HepG2 (cell line): ENCODE data around the gene SIX5. TPM values are rescaled to one million over a fixed set of nuclear protein-coding genes. Genes with fewer than 3 reads are reported as not detected.

Experiments used
- ATAC-seq: fragments of 200-7000 bp; cut with Tn5 transposase; 3 replicates; pipeline ENCODE4 v1.9.1; 2020; ENCODE audit warnings: mild to moderate bottlenecking, moderate library complexity
- BruUV-seq: library from RNA; stranded (reverse); fragments of 400-500 nt; replicated peaks from 2 replicates; lab custom pipeline; 2021; lab: Mats Ljungman, UMichigan
- CTCF ChIA-PET: fragments of 300-600 bp; formaldehyde crosslinking; extraction: SDS; loops from one replicate; lab custom pipeline; 2021; ENCODE audit warnings: low total read pairs, inconsistent platforms, low intra/inter-chr PET ratio; lab: Yijun Ruan, JAX
- POLR2A ChIA-PET: fragments of 350-600 bp; sonication (Branson Sonifier 250); formaldehyde crosslinking; loops from one replicate; lab custom pipeline; 2020; ENCODE audit warnings: antibody characterized with exemption, inconsistent platforms; lab: Yijun Ruan, JAX
- DNase-seq: peaks from one replicate; pipeline ENCODE4 v3.0.0-alpha.2; 2015; ENCODE audit warnings: low spot score
- FAIRE-seq: peaks from 3 replicates; lab custom pipeline; 2011; peaks lifted over from hg19 to GRCh38; lab: Jason Lieb, UNC
- H2AFZ ChIP-seq: one replicate; pipeline ENCODE4 v1.6.1; 2011; ENCODE audit warnings: low read length, inconsistent platforms
- H3K27ac ChIP-seq: fragments of 300-600 bp; 3 replicates; pipeline ENCODE4 v1.8.0; 2011; ENCODE audit warnings: mixed run types, mild to moderate bottlenecking, mixed read lengths, low read length, inconsistent platforms; ENCODE audit not compliant: insufficient read depth; ENCODE audit errors: extremely low read length
- H3K27me3 ChIP-seq, 2 experiments: fragments of 200-600 bp in 1 of 2; 2 replicates in 1 of 2; 3 replicates in 1 of 2; pipeline versions ENCODE4 v1.6.0 to v1.8.0; 2011; ENCODE audit warnings: low read length in 2 of 2, mild to moderate bottlenecking in 2 of 2, moderate library complexity in 2 of 2, inconsistent platforms in 1 of 2; ENCODE audit not compliant: insufficient read depth in 2 of 2, control insufficient read depth in 1 of 2
- H3K36me3 ChIP-seq, 2 experiments: fragments of 200-600 bp in 1 of 2; replicated peaks in 1 of 2; 2 replicates in 1 of 2; 3 replicates in 1 of 2; pipeline versions ENCODE4 v1.5.1 to v1.8.0; 2011; ENCODE audit warnings: low read length in 2 of 2, inconsistent platforms in 1 of 2; ENCODE audit not compliant: insufficient read depth in 2 of 2, control insufficient read depth in 1 of 2
- H3K4me1 ChIP-seq: 2 replicates; pipeline ENCODE4 v1.5.1; 2012; ENCODE audit warnings: low read length, inconsistent platforms; ENCODE audit not compliant: insufficient read depth
- H3K4me2 ChIP-seq: 2 replicates; pipeline ENCODE4 v1.6.0; 2011; ENCODE audit warnings: low read depth, low read length, inconsistent platforms
- H3K4me3 ChIP-seq, 3 experiments: fragments of 200-600 bp in 1 of 3; sonication (generic), shearing (Covaris generic) in 1 of 3; replicated peaks in 1 of 3; 2 replicates each; pipeline ENCODE4 v1.5.1; 2011 to 2016; ENCODE audit warnings: low read length in 3 of 3, inconsistent platforms in 2 of 3, low read depth in 2 of 3, mild to moderate bottlenecking in 2 of 3, control low read depth in 1 of 3, mixed read lengths in 1 of 3; ENCODE audit not compliant: insufficient read depth in 1 of 3
- H3K79me2 ChIP-seq: one replicate; pipeline ENCODE4 v1.6.1; 2011; ENCODE audit warnings: low read length, inconsistent platforms; ENCODE audit not compliant: insufficient read depth
- H3K9ac ChIP-seq: 2 replicates; pipeline ENCODE4 v1.6.0; 2011; ENCODE audit warnings: mild to moderate bottlenecking, low read depth, low read length, inconsistent platforms; ENCODE audit not compliant: insufficient read depth
- H3K9me3 ChIP-seq: 2 replicates; pipeline ENCODE4 v1.5.1; 2012; ENCODE audit warnings: mild to moderate bottlenecking, low read length
- H4K20me1 ChIP-seq: 2 replicates; pipeline ENCODE4 v1.6.0; 2011; ENCODE audit warnings: inconsistent platforms, mild to moderate bottlenecking, low read length, moderate library complexity; ENCODE audit not compliant: insufficient read depth
- ASH2L ChIP-seq: fragments of 300-600, 200-600 bp; sonication (generic); IDR thresholded peaks from 2 replicates; pipeline ENCODE4 v1.7.0; 2017; ENCODE audit warnings: low read depth, mild to moderate bottlenecking, moderate library complexity, mixed read lengths, low read length; ENCODE audit not compliant: insufficient read length
- MATR3 ChIP-seq: sonication (generic); formaldehyde crosslinking; IDR thresholded peaks from 2 replicates; pipeline ENCODE4 v1.4.0; 2020; ENCODE audit warnings: missing genetic modification reagents
- POLR2A ChIP-seq, 2 experiments: IDR thresholded peaks; 2 replicates each; pipeline ENCODE4 v1.6.1; 2011; ENCODE audit warnings: low read depth in 2 of 2, low read length in 2 of 2, mild to moderate bottlenecking in 1 of 2, moderate library complexity in 1 of 2; ENCODE audit not compliant: insufficient read depth in 1 of 2
- TAF1 ChIP-seq: sonication (generic); formaldehyde crosslinking; IDR thresholded peaks from 2 replicates; pipeline ENCODE4 v1.4.0; 2020; ENCODE audit warnings: missing genetic modification reagents
- ZBTB3 ChIP-seq: sonication (generic); formaldehyde crosslinking; IDR thresholded peaks from 2 replicates; pipeline ENCODE4 v1.4.0; 2020; ENCODE audit warnings: low read depth, mild to moderate bottlenecking, moderate library complexity, missing genetic modification reagents, borderline replicate concordance
- ZKSCAN1 ChIP-seq: fragments of 150-350 bp; IDR thresholded peaks from 2 replicates; pipeline ENCODE4 v1.6.1; 2014; ENCODE audit warnings: low read length
- ZMYM2 ChIP-seq: sonication (generic); formaldehyde crosslinking; IDR thresholded peaks from 2 replicates; pipeline ENCODE4 v1.8.0; 2022; ENCODE audit warnings: mild to moderate bottlenecking, missing genetic modification reagents
- ZNF709 ChIP-seq: sonication (generic); formaldehyde crosslinking; IDR thresholded peaks from 2 replicates; pipeline ENCODE4 v1.5.0; 2020; ENCODE audit warnings: mild to moderate bottlenecking, missing genetic modification reagents
- WGBS: methylation state at CpG from one replicate; pipeline ENCODE4 v1.1.6; 2017; ENCODE audit warnings: low lambda C conversion rate; 5-methylcytosine and 5-hydroxymethylcytosine counted together
- in situ Hi-C: cut with HindIII; loops from 2 replicates; pipeline ENCODE4 v1.10.0; 2017; ENCODE audit warnings: low pct_unique_long_range_greater_than_20kb; ENCODE audit not compliant: extremely low pct_ligation_motif_present
- intact Hi-C: fragments of 100-400 bp; cut with micrococcal nuclease; formaldehyde crosslinking; loops from one replicate; pipeline ENCODE4 v1.10.0; 2022; ENCODE audit not compliant: unreplicated experiment
- polyA plus RNA-seq, 8 experiments: library from polyadenylated mRNA; depleted of rRNA in 3 of 8; stranded (reverse) in 7 of 8; unstranded in 1 of 8; fragments of >200 nt; fragmentation: Illumina TruSeq in 4 of 8; extraction: Trizol in 4 of 8; gene quantifications; 2 replicates each; pipeline versions ENCODE4 v1.2.1 to v1.2.3, GENCODE V29; 2011 to 2016; ENCODE audit warnings: low read depth in 4 of 8, missing spikeins in 1 of 8, mixed read lengths in 1 of 8; ENCODE audit not compliant: insufficient read depth in 1 of 8
- total RNA-seq, 5 experiments: library from RNA; depleted of rRNA; stranded (reverse); fragments of >200 nt; fragmentation: Illumina TruSeq; extraction: Trizol; gene quantifications; 2 replicates each; pipeline ENCODE4 v1.2.3, GENCODE V29; 2016; ENCODE audit warnings: low read depth in 1 of 5
- TF ChIP-seq, protein P1 (sequence below), 2 experiments: sonication (generic) in 1 of 2; formaldehyde crosslinking in 1 of 2; IDR thresholded peaks; 2 replicates each; pipeline versions ENCODE4 v1.5.1 to v1.6.1; 2011 to 2020; ENCODE audit warnings: borderline replicate concordance in 1 of 2, low read depth in 1 of 2, low read length in 1 of 2, mild to moderate bottlenecking in 1 of 2, missing genetic modification reagents in 1 of 2, moderate library complexity in 1 of 2
- TF ChIP-seq, protein P2 (sequence below): sonication (generic); formaldehyde crosslinking; IDR thresholded peaks from 2 replicates; pipeline ENCODE4 v1.5.1; 2020; ENCODE audit warnings: missing genetic modification reagents, mild to moderate bottlenecking, borderline replicate concordance

The SIX5 gene
- total and polyA plus RNA-seq, 2 of the 13 experiments (the other 11 are each of a cell fraction or from before 2014, with no cell fraction given), result 7.7 to 10.5 TPM

DNA sequence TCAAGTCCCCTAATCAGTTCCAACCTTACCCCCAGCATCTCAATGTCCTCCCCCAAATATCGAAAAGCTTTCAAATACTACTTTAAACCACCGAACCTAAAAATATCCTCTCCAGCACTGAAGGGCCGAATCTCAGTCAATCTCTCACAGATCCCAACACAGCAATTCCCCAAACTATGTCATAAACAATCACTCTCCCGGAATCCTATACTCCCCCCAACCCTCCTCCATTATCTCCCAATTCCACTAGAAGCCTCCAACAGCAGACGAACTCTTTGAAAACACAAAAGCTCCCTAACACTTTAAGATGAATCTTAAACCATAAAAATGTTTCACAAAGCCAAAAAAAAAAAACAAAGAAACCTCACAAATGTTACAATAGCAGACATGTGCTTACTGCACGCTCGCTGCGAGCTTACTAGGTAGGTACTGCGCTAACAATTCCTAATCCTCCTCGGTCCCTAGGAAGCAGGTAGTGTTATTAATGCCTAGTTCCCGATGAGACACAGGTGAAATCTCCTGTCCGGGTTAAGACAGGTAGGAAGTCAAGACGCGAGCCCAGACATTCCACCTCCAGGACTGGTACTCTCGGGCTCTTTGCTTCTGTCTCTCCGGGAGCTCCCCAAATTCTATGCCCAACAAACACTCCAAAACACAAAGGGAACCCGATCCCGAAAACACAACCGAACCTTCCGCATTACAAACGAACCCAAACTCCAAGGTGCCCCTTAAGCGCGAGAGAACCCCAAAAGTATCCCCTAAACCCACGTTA is 52.5 kb downstream of the SIX5 start:
- in situ Hi-C loops, result no loop called here
- ATAC-seq (no peak), DNase-seq (no peak), FAIRE-seq (no peak)
- H3K79me2 ChIP-seq, result peaks cover 37% of the 10 kb centered on the region
- peaks cover 3 to 12% of the 10 kb centered on the region in 2 experiments; a peak in 1 of 5 replicates for H3K36me3 ChIP-seq
- H3K9me3 ChIP-seq, result no peaks in the 10 kb centered on the region
- 1% methylated on average over 24 of the region's 24 CpGs for WGBS
- TF ChIP-seq ASH2L, result peak; percentile 34
- TF ChIP-seq TAF1 (CRISPR knock-in tag), result peak; percentile 10; the same call in 1 of the 2 replicates
- TF ChIP-seq MATR3, result no peak
- peak; percentile 73; the same call in 1 of the 2 replicates for TF ChIP-seq ZNF709 (CRISPR knock-in tag)
- TF ChIP-seq, protein P1, sequence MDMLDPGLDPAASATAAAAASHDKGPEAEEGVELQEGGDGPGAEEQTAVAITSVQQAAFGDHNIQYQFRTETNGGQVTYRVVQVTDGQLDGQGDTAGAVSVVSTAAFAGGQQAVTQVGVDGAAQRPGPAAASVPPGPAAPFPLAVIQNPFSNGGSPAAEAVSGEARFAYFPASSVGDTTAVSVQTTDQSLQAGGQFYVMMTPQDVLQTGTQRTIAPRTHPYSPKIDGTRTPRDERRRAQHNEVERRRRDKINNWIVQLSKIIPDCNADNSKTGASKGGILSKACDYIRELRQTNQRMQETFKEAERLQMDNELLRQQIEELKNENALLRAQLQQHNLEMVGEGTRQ (IDR thresholded peaks at IDR 0.05; ENCODE audit: low read depth, low read length), result no peak
- TF ChIP-seq, protein P1 (CRISPR knock-in tag; IDR thresholded peaks at IDR 0.05; ENCODE audit: borderline replicate concordance), result no peak
- TF ChIP-seq, protein P2, sequence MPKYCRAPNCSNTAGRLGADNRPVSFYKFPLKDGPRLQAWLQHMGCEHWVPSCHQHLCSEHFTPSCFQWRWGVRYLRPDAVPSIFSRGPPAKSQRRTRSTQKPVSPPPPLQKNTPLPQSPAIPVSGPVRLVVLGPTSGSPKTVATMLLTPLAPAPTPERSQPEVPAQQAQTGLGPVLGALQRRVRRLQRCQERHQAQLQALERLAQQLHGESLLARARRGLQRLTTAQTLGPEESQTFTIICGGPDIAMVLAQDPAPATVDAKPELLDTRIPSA (CRISPR knock-in tag), result no peak
- TF ChIP-seq ZBTB3 (CRISPR knock-in tag), result 0 out of 2 replicates have a peak, but pooled peaks have one; percentile 49
- TF ChIP-seq ZMYM2, result 0 out of 2 replicates have a peak, but pooled peaks have one; percentile 2
- TF ChIP-seq POLR2A (IDR thresholded peaks at IDR 0.05; ENCODE audit: insufficient read depth in 1 of 2, low read depth in 2 of 2, low read length in 2 of 2), result 0 out of 4 replicates have a peak, but pooled peaks of 1 of the 2 experiments have one; percentile 14
- TF ChIP-seq ZKSCAN1, result 0 out of 2 replicates have a peak, but pooled peaks have one; percentile 3
- H4K20me1 ChIP-seq, result no peaks in the 10 kb centered on the region
- TSS peak; percentile 80 for BruUV-seq
- peak overlapping the region; percentile 80 for H3K4me2 ChIP-seq
- peak overlapping the region; percentile 88 for H3K27ac ChIP-seq
- ChIA-PET CTCF (no interaction called here), POLR2A (interaction anchor here (0.6 to 4.7 kb wide), 17 partner anchors 9 to 1071 kb away, joined by 3 to 94 read pairs (median 5); partner anchors contain the start of genes DMWD, EML2, FBXO46 and FOXA3)
- intact Hi-C loops, result loop anchor here (1.0 kb wide), 1 partner anchor 23 kb away; no protein-coding TSS in a partner anchor
- H3K4me1 ChIP-seq, result peaks cover 57% of the 10 kb centered on the region
- no peak overlapping the region for H2AFZ ChIP-seq
- H3K27me3 ChIP-seq, result no peaks in the 10 kb centered on the region; a peak in 1 of 5 replicates
- H3K4me3 ChIP-seq, result peak overlapping the region; percentile 71 to 79 (median 73)
- H3K9ac ChIP-seq, result peak overlapping the region; percentile 98
